Fibroblast of pulmonary artery (primary cell): Measurements from ENCODE around the gene AFAP1L2.

Experiments
- DNase-seq: peaks from one replicate; pipeline ENCODE4 v3.0.0-alpha.2; 2010; ENCODE audit warnings: low read depth
- H3K4me3 ChIP-seq: replicated peaks from 2 replicates; pipeline ENCODE4 v1.5.1; 2011; ENCODE audit warnings: low read depth, mild to moderate bottlenecking, control low read depth, low read length, moderate library complexity
- TF ChIP-seq, protein P1 (sequence below): IDR thresholded peaks from 2 replicates; pipeline ENCODE4 v1.5.1; 2011; ENCODE audit warnings: mild to moderate bottlenecking, control low read depth, low read length, inconsistent platforms; ENCODE audit errors: missing control alignments

AFAP1L2 gene

DNA sequence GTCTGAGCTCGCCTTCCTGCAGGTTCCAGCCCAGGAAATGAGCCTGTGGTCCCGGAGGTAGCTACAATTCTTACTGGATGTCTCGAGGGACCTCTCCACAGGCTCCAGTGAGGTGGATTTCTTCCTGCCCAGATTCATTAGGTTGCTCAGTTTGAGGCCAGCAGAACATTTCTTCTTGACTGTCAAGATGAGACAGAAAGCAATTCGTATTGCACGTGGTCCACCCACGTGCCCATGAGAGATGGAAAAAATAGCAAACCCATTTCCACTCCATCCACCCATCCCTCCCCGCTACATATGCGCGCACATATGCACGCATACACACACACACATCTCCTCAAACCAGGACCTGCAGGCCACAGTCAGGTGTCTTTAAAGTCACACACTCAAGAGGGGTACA lies 96.6 kb downstream of the AFAP1L2 start:
- TF ChIP-seq, protein P1, sequence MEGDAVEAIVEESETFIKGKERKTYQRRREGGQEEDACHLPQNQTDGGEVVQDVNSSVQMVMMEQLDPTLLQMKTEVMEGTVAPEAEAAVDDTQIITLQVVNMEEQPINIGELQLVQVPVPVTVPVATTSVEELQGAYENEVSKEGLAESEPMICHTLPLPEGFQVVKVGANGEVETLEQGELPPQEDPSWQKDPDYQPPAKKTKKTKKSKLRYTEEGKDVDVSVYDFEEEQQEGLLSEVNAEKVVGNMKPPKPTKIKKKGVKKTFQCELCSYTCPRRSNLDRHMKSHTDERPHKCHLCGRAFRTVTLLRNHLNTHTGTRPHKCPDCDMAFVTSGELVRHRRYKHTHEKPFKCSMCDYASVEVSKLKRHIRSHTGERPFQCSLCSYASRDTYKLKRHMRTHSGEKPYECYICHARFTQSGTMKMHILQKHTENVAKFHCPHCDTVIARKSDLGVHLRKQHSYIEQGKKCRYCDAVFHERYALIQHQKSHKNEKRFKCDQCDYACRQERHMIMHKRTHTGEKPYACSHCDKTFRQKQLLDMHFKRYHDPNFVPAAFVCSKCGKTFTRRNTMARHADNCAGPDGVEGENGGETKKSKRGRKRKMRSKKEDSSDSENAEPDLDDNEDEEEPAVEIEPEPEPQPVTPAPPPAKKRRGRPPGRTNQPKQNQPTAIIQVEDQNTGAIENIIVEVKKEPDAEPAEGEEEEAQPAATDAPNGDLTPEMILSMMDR, result no peak
- DNase-seq, result no peak
- no peak overlapping the region for H3K4me3 ChIP-seq

DNA sequence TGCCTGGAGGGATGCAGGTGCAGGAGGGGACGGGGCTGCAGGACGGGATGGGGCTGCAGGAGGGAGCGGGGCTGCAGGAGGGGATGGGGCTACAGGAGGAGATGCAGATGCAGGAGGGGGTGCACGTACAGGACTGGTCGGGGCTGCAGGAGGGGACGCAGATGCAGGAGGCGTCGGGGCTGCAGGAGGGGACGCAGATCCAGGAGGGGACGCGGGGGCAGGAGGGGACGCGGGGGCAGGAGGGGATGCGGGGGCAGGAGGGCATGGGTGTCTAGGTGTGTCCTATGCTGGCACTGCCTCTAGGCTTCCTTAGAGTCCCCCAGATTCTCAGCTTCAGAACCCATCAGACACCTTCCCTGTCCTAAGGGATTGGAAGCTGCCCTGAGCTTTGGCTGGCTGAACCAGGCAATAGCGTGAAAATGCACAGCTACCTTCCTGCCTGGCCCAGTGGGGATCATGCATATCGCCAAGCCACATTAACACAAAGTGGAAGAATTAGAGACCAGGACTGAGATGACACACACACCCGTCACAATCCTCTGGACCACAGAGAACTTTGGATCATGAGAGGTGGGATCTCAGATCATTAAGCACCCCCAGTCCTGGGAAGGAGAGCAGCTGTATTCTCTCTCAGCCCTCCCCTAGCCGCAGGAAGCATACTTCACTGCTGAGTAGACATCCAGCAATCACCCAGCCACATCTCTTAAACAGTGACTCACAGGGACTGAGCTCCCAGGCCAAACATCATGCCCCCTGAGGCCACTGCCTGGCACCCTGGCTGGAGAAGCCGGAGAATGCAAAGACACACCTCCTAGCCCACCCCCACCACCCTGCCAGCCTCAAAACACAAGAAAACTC lies 98.0 kb downstream of the AFAP1L2 start:
- peak; percentile 66 for DNase-seq
- TF ChIP-seq, protein P1, result no peak
- H3K4me3 ChIP-seq, result no peak overlapping the region

DNA sequence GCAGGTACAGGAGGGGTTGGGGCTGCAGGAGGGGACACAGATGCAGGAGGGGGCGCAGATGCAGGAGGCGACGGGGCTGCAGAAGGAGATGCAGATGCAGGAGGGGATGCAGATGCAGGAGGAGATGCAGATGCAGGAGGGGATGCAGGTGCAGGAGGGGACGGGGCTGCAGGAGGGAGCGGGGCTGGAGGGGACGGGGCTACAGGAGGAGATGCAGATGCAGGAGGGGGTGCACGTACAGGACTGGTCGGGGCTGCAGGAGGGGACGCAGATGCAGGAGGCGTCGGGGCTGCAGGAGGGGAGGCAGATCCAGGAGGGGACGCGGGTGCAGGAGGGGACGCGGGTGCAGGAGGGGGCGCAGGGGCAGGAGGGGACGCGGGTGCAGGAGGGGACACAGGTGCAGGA lies 98.8 kb downstream of the AFAP1L2 start:
- DNase-seq, result no peak
- TF ChIP-seq, protein P1, result no peak
- H3K4me3 ChIP-seq, result no peak overlapping the region

DNA sequence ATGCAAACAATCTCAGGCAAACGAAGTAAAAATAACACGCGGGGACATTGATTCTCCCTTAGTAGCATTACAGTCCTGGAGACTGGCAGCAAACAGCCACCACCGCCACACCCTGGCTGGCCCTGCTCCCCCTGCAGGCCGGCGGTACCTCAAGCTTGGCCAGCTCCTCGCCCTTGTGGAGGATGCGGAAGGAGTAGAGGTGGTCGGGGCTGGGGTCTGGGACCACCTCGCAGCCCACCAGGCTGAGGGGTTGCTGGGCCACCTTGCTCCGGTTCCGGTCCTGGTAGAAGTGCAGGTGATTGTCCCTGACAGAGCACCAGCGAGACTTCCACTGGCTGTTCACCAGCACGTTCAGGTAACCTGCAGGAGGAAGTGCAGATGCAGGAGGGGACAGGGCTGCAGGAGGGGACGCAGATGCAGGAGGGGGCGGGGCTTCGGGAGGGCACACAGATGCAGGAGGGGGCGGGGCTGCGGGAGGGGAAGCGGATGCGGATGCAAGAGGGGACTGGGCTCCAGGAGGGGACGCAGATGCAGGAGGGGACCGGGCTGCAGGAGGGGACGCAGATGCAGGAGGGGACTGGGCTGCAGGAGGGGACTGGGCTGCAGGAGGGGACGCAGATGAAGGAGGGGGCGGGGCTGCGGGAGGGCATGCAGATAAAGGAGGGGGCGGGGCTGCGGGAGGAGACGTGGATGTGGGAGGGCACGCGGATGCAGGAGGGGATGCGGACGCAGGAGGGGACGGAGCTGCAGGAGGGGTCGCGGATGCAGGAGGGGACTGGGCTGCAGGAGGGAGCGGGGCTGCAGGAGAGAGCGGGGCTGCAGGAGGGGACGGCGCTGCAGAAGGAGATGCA lies 99.5 kb downstream of the AFAP1L2 start:
- TF ChIP-seq, protein P1, result peak; percentile 56
- DNase-seq, result no peak
- H3K4me3 ChIP-seq, result peak overlapping the region; percentile 6

DNA sequence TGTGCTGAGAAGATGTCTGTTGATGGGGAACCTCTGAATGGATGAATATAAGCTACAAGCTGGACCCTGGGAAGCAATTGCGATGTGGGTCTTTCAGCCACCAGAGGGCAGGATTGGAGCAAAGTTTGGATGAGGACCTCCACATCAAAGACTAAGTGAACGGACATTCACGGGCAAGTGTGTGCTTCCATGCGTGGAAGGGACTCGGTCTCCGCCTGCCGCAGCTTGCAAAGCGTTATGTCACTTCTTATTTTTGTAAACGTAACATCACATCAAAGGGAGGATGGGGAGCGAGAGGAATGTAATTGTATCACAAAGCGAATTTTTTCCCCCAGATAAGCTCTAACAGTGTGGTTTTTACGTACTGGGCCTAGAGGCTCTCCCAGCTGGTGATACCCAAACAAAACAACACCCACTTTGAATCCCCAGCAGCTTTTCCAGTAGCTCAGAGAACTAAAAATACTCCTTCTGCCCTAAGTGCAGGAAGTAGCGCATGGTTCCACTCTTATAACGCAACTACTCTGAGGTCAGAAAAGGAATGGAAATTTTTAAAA lies 100.2 kb downstream of the AFAP1L2 start:
- TF ChIP-seq, protein P1, result peak; percentile 90
- peak overlapping the region; percentile 6 for H3K4me3 ChIP-seq
- DNase-seq, result peak; percentile 87

DNA sequence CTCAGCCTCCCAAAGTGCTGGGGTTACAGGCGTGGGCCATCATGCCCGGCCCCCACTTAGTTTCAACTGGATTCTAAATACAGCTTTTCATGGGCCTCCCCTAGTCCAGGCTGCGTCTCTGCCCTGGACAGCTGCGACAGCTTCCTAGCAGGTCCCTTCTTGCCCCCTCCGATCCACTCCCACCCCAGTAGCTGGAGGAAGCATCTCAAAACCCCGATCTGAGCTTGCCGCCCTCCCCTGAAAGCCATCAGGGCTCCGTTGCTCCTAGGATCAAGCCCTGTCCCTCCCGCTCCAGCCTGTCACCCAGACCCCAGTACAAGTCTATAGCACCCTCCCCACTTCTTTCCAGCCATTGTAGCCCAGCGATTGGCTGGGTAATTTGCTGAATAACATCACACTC lies 100.7 kb downstream of the AFAP1L2 start:
- DNase-seq, result no peak
- no peak overlapping the region for H3K4me3 ChIP-seq
- TF ChIP-seq, protein P1, result no peak
